ENCODE measurements around the gene GSPT1. TPM values are rescaled to one million over a fixed set of nuclear protein-coding genes. Genes with fewer than 3 reads are reported as not detected.
A peak's percentile ranks its signal among the peaks of the same experiment; 100 is the strongest.
"Not testable (repeated sequence)": the region's sequence is repeated elsewhere in the genome, so short reads cannot be mapped to it uniquely, and the experiment has no call there.

GSPT1 gene
- polyA plus RNA-seq, 1 experiment = 139 TPM

- no peaks in the 10 kb centered on the region for H3K27me3 ChIP-seq (ENCODE audit: control insufficient read depth, insufficient read depth, low read length)
- ChIA-PET CTCF (interaction anchor here (2.6 kb wide), 1 partner anchor 110 kb away, joined by 13 read pairs; no protein-coding TSS in a partner anchor), POLR2A (no interaction called here)
- no peaks in the 10 kb centered on the region for H3K9me3 ChIP-seq (ENCODE audit: control insufficient read depth, insufficient read depth, low read length)
- H3K27ac ChIP-seq (ENCODE audit: low read depth, low read length) = peak overlapping the region; percentile 31
- H3K4me3 ChIP-seq (ENCODE audit: low read depth, low read length) = no peak overlapping the region
- DNase-seq (ENCODE audit: low read depth, low spot score) = no peak
- TF ChIP-seq, protein P1, sequence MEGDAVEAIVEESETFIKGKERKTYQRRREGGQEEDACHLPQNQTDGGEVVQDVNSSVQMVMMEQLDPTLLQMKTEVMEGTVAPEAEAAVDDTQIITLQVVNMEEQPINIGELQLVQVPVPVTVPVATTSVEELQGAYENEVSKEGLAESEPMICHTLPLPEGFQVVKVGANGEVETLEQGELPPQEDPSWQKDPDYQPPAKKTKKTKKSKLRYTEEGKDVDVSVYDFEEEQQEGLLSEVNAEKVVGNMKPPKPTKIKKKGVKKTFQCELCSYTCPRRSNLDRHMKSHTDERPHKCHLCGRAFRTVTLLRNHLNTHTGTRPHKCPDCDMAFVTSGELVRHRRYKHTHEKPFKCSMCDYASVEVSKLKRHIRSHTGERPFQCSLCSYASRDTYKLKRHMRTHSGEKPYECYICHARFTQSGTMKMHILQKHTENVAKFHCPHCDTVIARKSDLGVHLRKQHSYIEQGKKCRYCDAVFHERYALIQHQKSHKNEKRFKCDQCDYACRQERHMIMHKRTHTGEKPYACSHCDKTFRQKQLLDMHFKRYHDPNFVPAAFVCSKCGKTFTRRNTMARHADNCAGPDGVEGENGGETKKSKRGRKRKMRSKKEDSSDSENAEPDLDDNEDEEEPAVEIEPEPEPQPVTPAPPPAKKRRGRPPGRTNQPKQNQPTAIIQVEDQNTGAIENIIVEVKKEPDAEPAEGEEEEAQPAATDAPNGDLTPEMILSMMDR (IDR thresholded peaks at IDR 0.05; ENCODE audit: low read depth, low read length) = no peak
Measured at GRCh38 chr16:11957591-11958395, 42.0 kb upstream of the GSPT1 start.

DNA sequence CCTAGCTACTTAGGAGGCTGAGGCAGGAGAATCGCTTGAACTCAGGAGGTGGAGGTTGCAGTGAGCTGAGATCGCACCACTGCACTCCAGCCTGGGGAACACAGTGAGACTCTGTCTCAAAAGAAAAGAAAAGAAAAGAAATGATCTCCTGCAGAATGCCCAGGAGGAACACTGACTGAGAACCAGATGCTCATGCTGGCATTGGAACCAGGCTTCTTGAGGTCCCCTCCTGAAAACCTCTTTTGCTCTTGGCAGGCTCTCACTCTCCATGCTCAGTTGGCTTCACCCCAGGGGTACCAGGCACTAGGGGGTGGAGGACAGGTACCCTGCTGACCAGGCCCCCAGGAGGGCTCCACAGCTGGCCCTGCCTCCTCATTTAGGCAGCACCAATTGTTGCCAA is 40.8 kb upstream of the GSPT1 start:
- no peak for DNase-seq (ENCODE audit: low read depth, low spot score)
- POLR2A ChIA-PET = no interaction called here
- no peak overlapping the region for H3K27ac ChIP-seq (ENCODE audit: low read depth, low read length)
- TF ChIP-seq, protein P1 (IDR thresholded peaks at IDR 0.05; ENCODE audit: low read depth, low read length) = no peak
- H3K27me3 ChIP-seq (ENCODE audit: control insufficient read depth, insufficient read depth, low read length) = no peaks in the 10 kb centered on the region
- no peaks in the 10 kb centered on the region for H3K9me3 ChIP-seq (ENCODE audit: control insufficient read depth, insufficient read depth, low read length)
- no peak overlapping the region for H3K4me3 ChIP-seq (ENCODE audit: low read depth, low read length)
- CTCF ChIA-PET = no interaction called here

DNA sequence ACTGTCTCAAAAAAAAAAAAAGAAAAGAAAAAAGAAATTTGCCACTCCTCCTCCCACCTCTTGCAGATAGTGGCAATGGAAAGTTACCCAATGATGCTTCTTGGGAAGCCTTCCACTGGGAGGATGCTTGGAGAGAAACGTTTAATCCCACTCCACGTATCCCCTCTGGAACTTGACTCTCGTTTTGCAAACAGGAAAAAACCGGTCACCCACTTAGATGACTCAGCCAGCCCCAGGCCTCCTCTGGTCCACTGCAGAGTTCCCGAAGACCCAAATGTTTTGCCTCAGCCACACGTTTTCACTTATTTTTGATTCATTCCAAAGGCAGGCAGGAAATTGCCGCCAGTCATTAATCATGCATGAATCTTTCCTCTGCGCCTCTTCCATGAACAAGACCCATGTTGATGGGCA is 40.0 kb upstream of the GSPT1 start:
- Histone ChIP-seq H3K4me3 (ENCODE audit: low read depth, low read length) (no peak overlapping the region), H3K9me3 (ENCODE audit: control insufficient read depth, insufficient read depth, low read length) (no peaks in the 10 kb centered on the region), H3K27me3 (ENCODE audit: control insufficient read depth, insufficient read depth, low read length) (no peaks in the 10 kb centered on the region), H3K27ac (ENCODE audit: low read depth, low read length) (peak overlapping the region; percentile 68)
- TF ChIP-seq, protein P1 (IDR thresholded peaks at IDR 0.05; ENCODE audit: low read depth, low read length) = no peak
- CTCF ChIA-PET = no interaction called here
- POLR2A ChIA-PET = no interaction called here
- DNase-seq (ENCODE audit: low read depth, low spot score) = peak; percentile 87

DNA sequence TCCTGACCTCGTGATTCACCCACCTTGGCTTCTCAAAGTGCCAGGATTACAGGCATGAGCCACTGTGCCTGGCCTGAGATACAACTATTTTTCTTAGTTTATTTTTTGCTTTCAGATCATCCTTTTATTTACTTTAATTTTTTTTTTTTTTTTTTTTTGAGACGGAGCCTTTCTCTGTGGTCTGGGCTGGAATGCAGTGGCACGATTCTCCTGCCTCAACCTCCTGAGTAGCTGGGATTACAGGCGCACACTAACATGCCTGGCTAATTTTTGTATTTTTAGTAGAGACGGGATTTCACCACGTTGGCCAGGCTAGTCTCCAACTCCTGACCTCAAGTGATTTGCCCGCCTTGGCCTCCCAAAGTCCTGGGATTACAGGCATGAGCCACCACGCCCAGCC is 37.8 kb upstream of the GSPT1 start:
- CTCF ChIA-PET; H3K9me3 ChIP-seq (ENCODE audit: control insufficient read depth, insufficient read depth, low read length); DNase-seq (ENCODE audit: low read depth, low spot score); H3K4me3 ChIP-seq (ENCODE audit: low read depth, low read length); H3K27me3 ChIP-seq (ENCODE audit: control insufficient read depth, insufficient read depth, low read length); POLR2A ChIA-PET; H3K27ac ChIP-seq (ENCODE audit: low read depth, low read length): not testable (repeated sequence)

DNA sequence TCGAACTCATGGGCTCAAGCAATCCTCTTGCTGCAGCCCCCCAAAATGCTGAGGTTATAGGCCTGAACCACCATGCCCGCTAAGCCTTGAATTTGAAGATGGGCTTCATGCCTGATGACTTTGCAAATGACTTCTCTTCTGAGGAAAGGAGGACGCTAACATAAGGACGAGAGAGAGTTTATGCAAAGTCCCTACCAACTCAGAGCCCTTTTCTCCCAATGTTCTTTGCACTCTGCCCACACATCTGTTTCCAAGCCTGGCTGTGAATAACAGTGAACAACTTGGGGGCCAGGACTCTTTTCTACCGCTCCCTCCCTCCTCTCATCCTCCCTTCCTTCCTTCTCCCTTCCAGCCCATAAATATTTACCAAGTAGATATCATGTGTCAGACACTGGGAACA is 34.6 kb upstream of the GSPT1 start:
- CTCF ChIA-PET = no interaction called here
- TF ChIP-seq, protein P1 (IDR thresholded peaks at IDR 0.05; ENCODE audit: low read depth, low read length) = no peak
- DNase-seq (ENCODE audit: low read depth, low spot score) = no peak

More for the DNA sequence above, 34.6 kb upstream of the GSPT1 start:
- POLR2A ChIA-PET = no interaction called here
- H3K27me3 ChIP-seq (ENCODE audit: control insufficient read depth, insufficient read depth, low read length) = no peaks in the 10 kb centered on the region
- H3K4me3 ChIP-seq (ENCODE audit: low read depth, low read length) = no peak overlapping the region
- H3K27ac ChIP-seq (ENCODE audit: low read depth, low read length) = peak overlapping the region; percentile 12
- H3K9me3 ChIP-seq (ENCODE audit: control insufficient read depth, insufficient read depth, low read length) = no peaks in the 10 kb centered on the region
